Amniotic stem cell (primary cell): ENCODE results near the gene KCNC1.

Source experiments
- DNase-seq: peaks from one replicate; lab custom pipeline; 2025; lab: John Stamatoyannopoulos, UW

KCNC1 gene

GRCh38 chr11:17753153-17753552 is 18.6 kb downstream of the KCNC1 start:
- DNase-seq: no peak

- DNase-seq: no peak
Observed at GRCh38 chr11:17753641-17754040, 19.1 kb downstream of the KCNC1 start.

GRCh38 chr11:17755891-17756290 is 21.3 kb downstream of the KCNC1 start:
- DNase-seq: no peak

GRCh38 chr11:17760102-17761029 is 25.8 kb downstream of the KCNC1 start:
- no peak for DNase-seq

- DNase-seq: no peak
Observed at GRCh38 chr11:17762309-17762974, 27.9 kb downstream of the KCNC1 start.

- no peak for DNase-seq
Observed at GRCh38 chr11:17763244-17763643, 28.7 kb downstream of the KCNC1 start.

GRCh38 chr11:17763703-17764102 is 29.1 kb downstream of the KCNC1 start:
- DNase-seq: no peak

- no peak for DNase-seq
Observed at GRCh38 chr11:17764446-17765218, 30.1 kb downstream of the KCNC1 start.

- DNase-seq: no peak
Observed at GRCh38 chr11:17765356-17766072, 30.9 kb downstream of the KCNC1 start.

- no peak for DNase-seq
Observed at GRCh38 chr11:17766073-17766359, 31.4 kb downstream of the KCNC1 start.

- DNase-seq: no peak
Observed at GRCh38 chr11:17766590-17766989, 32.0 kb downstream of the KCNC1 start.

- DNase-seq: no peak
Observed at GRCh38 chr11:17767301-17767885, 32.8 kb downstream of the KCNC1 start.

- no peak for DNase-seq
Observed at GRCh38 chr11:17767914-17768313, 33.3 kb downstream of the KCNC1 start.

GRCh38 chr11:17768547-17768946 is 34.0 kb downstream of the KCNC1 start:
- DNase-seq: no peak

GRCh38 chr11:17769218-17769617 is 34.6 kb downstream of the KCNC1 start:
- no peak for DNase-seq

- DNase-seq: no peak
Observed at GRCh38 chr11:17770048-17770652, 35.6 kb downstream of the KCNC1 start.

- no peak for DNase-seq
Observed at GRCh38 chr11:17770917-17771316, 36.3 kb downstream of the KCNC1 start.

GRCh38 chr11:17771415-17771814 is 36.8 kb downstream of the KCNC1 start:
- DNase-seq: no peak

GRCh38 chr11:17771841-17772401 is 37.3 kb downstream of the KCNC1 start:
- DNase-seq: no peak

GRCh38 chr11:17772704-17773600 is 38.4 kb downstream of the KCNC1 start:
- DNase-seq: no peak
